ENCODE data around the gene NBR1.
"Not testable (repeated sequence)": the region's sequence is repeated elsewhere in the genome, so short reads cannot be mapped to it uniquely, and the experiment has no call there.

NBR1 gene

GRCh38 chr17:43134774-43135453 lies 36.1 kb upstream of the NBR1 start:
- H3K9me3 ChIP-seq (ENCODE audit: control insufficient read depth, insufficient read depth, low read depth, low read length), result no peaks in the 10 kb centered on the region
- H3K4me3 ChIP-seq (ENCODE audit: low read depth, low read length), result no peak overlapping the region
- H3K9ac ChIP-seq (ENCODE audit: low read length), result no peak overlapping the region
- H3K27me3 ChIP-seq (ENCODE audit: control insufficient read depth, insufficient read depth, low read length), result no peaks in the 10 kb centered on the region
- peaks cover 22% of the 10 kb centered on the region for H3K36me3 ChIP-seq (ENCODE audit: control insufficient read depth, insufficient read depth, low read length)
- H3K4me1 ChIP-seq (ENCODE audit: control insufficient read depth, insufficient read depth, low read length), result no peaks in the 10 kb centered on the region
- no peak overlapping the region for H3K27ac ChIP-seq (ENCODE audit: low read depth, low read length)

- no peak overlapping the region for H3K9ac ChIP-seq (ENCODE audit: low read length)
- H3K9me3 ChIP-seq (ENCODE audit: control insufficient read depth, insufficient read depth, low read depth, low read length), result no peaks in the 10 kb centered on the region
- H3K27ac ChIP-seq (ENCODE audit: low read depth, low read length), result no peak overlapping the region
- no peaks in the 10 kb centered on the region for H3K27me3 ChIP-seq (ENCODE audit: control insufficient read depth, insufficient read depth, low read length)
- peaks cover 22% of the 10 kb centered on the region for H3K36me3 ChIP-seq (ENCODE audit: control insufficient read depth, insufficient read depth, low read length)
- no peak overlapping the region for H3K4me3 ChIP-seq (ENCODE audit: low read depth, low read length)
- H3K4me1 ChIP-seq (ENCODE audit: control insufficient read depth, insufficient read depth, low read length), result no peaks in the 10 kb centered on the region
These were observed 35.6 kb upstream of the NBR1 start for GRCh38 chr17:43135454-43135819.

DNA sequence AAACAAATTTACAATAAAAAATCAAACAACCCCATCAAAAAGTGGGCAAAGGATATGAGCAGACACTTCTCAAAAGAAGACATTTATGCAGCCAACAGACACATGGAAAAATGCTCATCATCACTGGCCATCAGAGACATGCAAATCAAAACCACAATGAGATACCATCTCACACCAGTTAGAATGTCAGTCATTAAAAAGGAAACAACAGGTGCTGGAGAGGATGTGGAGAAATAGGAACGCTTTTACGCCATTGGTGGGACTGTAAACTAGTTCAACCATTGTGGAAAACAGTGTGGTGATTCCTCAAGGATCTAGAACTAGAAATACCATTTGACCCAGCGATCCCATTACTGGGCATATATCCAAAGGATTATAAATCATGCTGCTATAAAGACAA lies 34.4 kb upstream of the NBR1 start:
- H3K4me3 ChIP-seq (ENCODE audit: low read depth, low read length); H3K9me3 ChIP-seq (ENCODE audit: control insufficient read depth, insufficient read depth, low read depth, low read length); H3K4me1 ChIP-seq (ENCODE audit: control insufficient read depth, insufficient read depth, low read length); H3K9ac ChIP-seq (ENCODE audit: low read length); H3K27ac ChIP-seq (ENCODE audit: low read depth, low read length); H3K27me3 ChIP-seq (ENCODE audit: control insufficient read depth, insufficient read depth, low read length): not testable (repeated sequence)
- peaks cover 22% of the 10 kb centered on the region for H3K36me3 ChIP-seq (ENCODE audit: control insufficient read depth, insufficient read depth, low read length)

GRCh38 chr17:43138531-43138930 lies 32.5 kb upstream of the NBR1 start:
- peaks cover 14% of the 10 kb centered on the region for H3K36me3 ChIP-seq (ENCODE audit: control insufficient read depth, insufficient read depth, low read length)
- H3K27me3 ChIP-seq (ENCODE audit: control insufficient read depth, insufficient read depth, low read length); H3K9ac ChIP-seq (ENCODE audit: low read length); H3K27ac ChIP-seq (ENCODE audit: low read depth, low read length); H3K4me3 ChIP-seq (ENCODE audit: low read depth, low read length); H3K9me3 ChIP-seq (ENCODE audit: control insufficient read depth, insufficient read depth, low read depth, low read length); H3K4me1 ChIP-seq (ENCODE audit: control insufficient read depth, insufficient read depth, low read length): not testable (repeated sequence)

- Histone ChIP-seq H3K9ac (ENCODE audit: low read length) (no peak overlapping the region), H3K4me1 (ENCODE audit: control insufficient read depth, insufficient read depth, low read length) (no peaks in the 10 kb centered on the region)
These were observed 30.4 kb upstream of the NBR1 start for GRCh38 chr17:43140396-43141332.

GRCh38 chr17:43142153-43142552 lies 28.9 kb upstream of the NBR1 start:
- Histone ChIP-seq H3K9ac (ENCODE audit: low read length) (no peak overlapping the region), H3K4me3 (ENCODE audit: low read depth, low read length) (no peak overlapping the region), H3K27ac (ENCODE audit: low read depth, low read length) (no peak overlapping the region), H3K4me1 (ENCODE audit: control insufficient read depth, insufficient read depth, low read length) (no peaks in the 10 kb centered on the region), H3K9me3 (ENCODE audit: control insufficient read depth, insufficient read depth, low read depth, low read length) (no peaks in the 10 kb centered on the region), H3K36me3 (ENCODE audit: control insufficient read depth, insufficient read depth, low read length) (no peaks in the 10 kb centered on the region), H3K27me3 (ENCODE audit: control insufficient read depth, insufficient read depth, low read length) (no peaks in the 10 kb centered on the region)

More at GRCh38 chr17:43140396-43141332, 30.4 kb upstream of the NBR1 start:
- Histone ChIP-seq H3K4me3 (ENCODE audit: low read depth, low read length) (no peak overlapping the region), H3K9me3 (ENCODE audit: control insufficient read depth, insufficient read depth, low read depth, low read length) (no peaks in the 10 kb centered on the region), H3K27ac (ENCODE audit: low read depth, low read length) (no peak overlapping the region), H3K36me3 (ENCODE audit: control insufficient read depth, insufficient read depth, low read length) (no peaks in the 10 kb centered on the region), H3K27me3 (ENCODE audit: control insufficient read depth, insufficient read depth, low read length) (no peaks in the 10 kb centered on the region)

- Histone ChIP-seq H3K9ac (ENCODE audit: low read length) (no peak overlapping the region), H3K4me1 (ENCODE audit: control insufficient read depth, insufficient read depth, low read length) (no peaks in the 10 kb centered on the region), H3K27ac (ENCODE audit: low read depth, low read length) (no peak overlapping the region), H3K36me3 (ENCODE audit: control insufficient read depth, insufficient read depth, low read length) (no peaks in the 10 kb centered on the region), H3K9me3 (ENCODE audit: control insufficient read depth, insufficient read depth, low read depth, low read length) (no peaks in the 10 kb centered on the region), H3K4me3 (ENCODE audit: low read depth, low read length) (no peak overlapping the region), H3K27me3 (ENCODE audit: control insufficient read depth, insufficient read depth, low read length) (no peaks in the 10 kb centered on the region)
These were observed 27.8 kb upstream of the NBR1 start for GRCh38 chr17:43143201-43143600.

- Histone ChIP-seq H3K9ac (ENCODE audit: low read length) (no peak overlapping the region), H3K9me3 (ENCODE audit: control insufficient read depth, insufficient read depth, low read depth, low read length) (no peaks in the 10 kb centered on the region), H3K4me3 (ENCODE audit: low read depth, low read length) (no peak overlapping the region), H3K27ac (ENCODE audit: low read depth, low read length) (no peak overlapping the region), H3K36me3 (ENCODE audit: control insufficient read depth, insufficient read depth, low read length) (no peaks in the 10 kb centered on the region), H3K27me3 (ENCODE audit: control insufficient read depth, insufficient read depth, low read length) (no peaks in the 10 kb centered on the region), H3K4me1 (ENCODE audit: control insufficient read depth, insufficient read depth, low read length) (no peaks in the 10 kb centered on the region)
These were observed 24.4 kb upstream of the NBR1 start for GRCh38 chr17:43146649-43147048.

- Histone ChIP-seq H3K27ac (ENCODE audit: low read depth, low read length) (no peak overlapping the region), H3K9me3 (ENCODE audit: control insufficient read depth, insufficient read depth, low read depth, low read length) (no peaks in the 10 kb centered on the region), H3K4me1 (ENCODE audit: control insufficient read depth, insufficient read depth, low read length) (no peaks in the 10 kb centered on the region), H3K9ac (ENCODE audit: low read length) (no peak overlapping the region), H3K4me3 (ENCODE audit: low read depth, low read length) (no peak overlapping the region), H3K36me3 (ENCODE audit: control insufficient read depth, insufficient read depth, low read length) (peaks cover 3% of the 10 kb centered on the region), H3K27me3 (ENCODE audit: control insufficient read depth, insufficient read depth, low read length) (no peaks in the 10 kb centered on the region)
These were observed 19.0 kb upstream of the NBR1 start for GRCh38 chr17:43151880-43152456.

DNA sequence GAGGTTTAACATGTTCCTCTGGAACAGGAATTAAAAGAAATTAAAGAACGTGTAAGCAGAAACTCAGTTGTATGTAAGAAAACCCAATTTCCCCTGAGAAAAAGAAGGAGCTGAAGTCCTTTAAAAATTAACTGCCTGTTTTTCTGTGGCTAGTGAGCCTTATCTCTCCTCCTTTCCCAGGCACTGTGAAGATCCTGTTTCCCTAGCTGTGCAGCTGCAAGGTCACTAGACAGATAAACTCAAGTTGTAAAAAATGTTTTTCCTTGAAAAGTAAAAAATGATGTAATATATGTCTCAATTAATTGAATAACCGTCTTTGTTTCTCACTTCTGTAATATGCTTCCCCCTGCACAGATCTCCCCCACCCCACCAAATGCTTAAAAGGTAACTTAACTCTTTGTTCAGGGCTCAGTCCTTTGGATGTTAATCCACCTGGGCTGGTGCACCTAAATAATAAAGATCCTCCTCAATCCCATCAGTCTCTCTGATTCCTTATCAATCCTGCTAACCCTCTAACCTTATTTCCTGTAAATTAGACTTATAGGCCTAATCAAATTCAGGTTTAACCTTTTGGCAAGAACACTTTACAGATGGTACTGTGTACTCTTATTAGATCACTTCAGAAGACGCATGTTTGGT lies 17.7 kb upstream of the NBR1 start:
- not testable (repeated sequence) for H3K27ac ChIP-seq (ENCODE audit: low read depth, low read length); H3K9ac ChIP-seq (ENCODE audit: low read length); H3K27me3 ChIP-seq (ENCODE audit: control insufficient read depth, insufficient read depth, low read length); H3K36me3 ChIP-seq (ENCODE audit: control insufficient read depth, insufficient read depth, low read length); H3K4me3 ChIP-seq (ENCODE audit: low read depth, low read length); H3K9me3 ChIP-seq (ENCODE audit: control insufficient read depth, insufficient read depth, low read depth, low read length); H3K4me1 ChIP-seq (ENCODE audit: control insufficient read depth, insufficient read depth, low read length)

- no peaks in the 10 kb centered on the region for H3K27me3 ChIP-seq (ENCODE audit: control insufficient read depth, insufficient read depth, low read length)
- H3K36me3 ChIP-seq (ENCODE audit: control insufficient read depth, insufficient read depth, low read length), result peaks cover 8% of the 10 kb centered on the region
- no peaks in the 10 kb centered on the region for H3K9me3 ChIP-seq (ENCODE audit: control insufficient read depth, insufficient read depth, low read depth, low read length)
- no peaks in the 10 kb centered on the region for H3K4me1 ChIP-seq (ENCODE audit: control insufficient read depth, insufficient read depth, low read length)
- no peak overlapping the region for H3K9ac ChIP-seq (ENCODE audit: low read length)
- H3K27ac ChIP-seq (ENCODE audit: low read depth, low read length), result no peak overlapping the region
- H3K4me3 ChIP-seq (ENCODE audit: low read depth, low read length), result no peak overlapping the region
These were observed 15.3 kb upstream of the NBR1 start for GRCh38 chr17:43155666-43156065.

Data from HUES6 (cell line).